GM12872 (cell line): ENCODE results near the gene EPN1.

Experiments
- TF ChIP-seq, protein P1 (sequence below): IDR thresholded peaks from 3 replicates; pipeline ENCODE4 v1.5.1; 2011; ENCODE audit warnings: low read depth, mild to moderate bottlenecking, low read length, moderate library complexity; ENCODE audit not compliant: insufficient read depth

EPN1 gene

DNA sequence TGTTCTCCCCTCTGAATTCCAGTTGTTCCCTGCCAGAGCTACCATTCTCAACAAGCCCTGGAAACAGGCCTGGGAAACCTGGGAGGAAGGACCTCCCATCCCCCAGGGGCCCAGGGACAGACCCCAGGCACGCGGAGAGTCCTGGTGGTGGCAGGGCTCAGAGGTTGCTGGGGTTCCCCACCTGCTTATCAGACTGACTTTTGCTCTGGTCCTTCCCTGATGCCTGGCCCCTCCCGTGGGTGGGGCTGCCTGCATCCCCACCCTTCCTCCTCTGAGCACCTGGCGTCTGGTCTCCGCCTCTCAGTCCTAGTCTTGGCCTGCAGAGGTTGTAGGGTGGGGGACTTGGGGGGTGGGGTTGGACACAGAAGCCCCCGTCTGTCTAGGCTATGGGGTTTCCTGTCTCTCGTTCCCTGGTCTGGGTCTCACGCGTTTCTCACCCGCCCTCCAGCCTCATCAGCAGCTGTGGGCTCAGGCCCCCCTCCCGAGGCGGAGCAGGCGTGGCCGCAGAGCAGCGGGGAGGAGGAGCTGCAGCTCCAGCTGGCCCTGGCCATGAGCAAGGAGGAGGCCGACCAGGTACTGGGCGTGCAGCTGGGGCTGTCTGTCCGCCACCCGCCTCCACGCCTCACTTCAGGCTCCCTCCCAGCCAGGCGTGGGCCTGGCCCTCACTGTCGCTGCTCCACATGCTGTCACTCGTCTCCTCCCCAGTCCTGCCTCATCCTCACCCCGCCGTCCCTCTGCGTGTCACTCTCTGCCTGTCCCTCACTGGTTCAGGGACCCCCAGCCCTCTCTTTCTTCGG is 13.6 kb downstream of the EPN1 start:
- TF ChIP-seq, protein P1, sequence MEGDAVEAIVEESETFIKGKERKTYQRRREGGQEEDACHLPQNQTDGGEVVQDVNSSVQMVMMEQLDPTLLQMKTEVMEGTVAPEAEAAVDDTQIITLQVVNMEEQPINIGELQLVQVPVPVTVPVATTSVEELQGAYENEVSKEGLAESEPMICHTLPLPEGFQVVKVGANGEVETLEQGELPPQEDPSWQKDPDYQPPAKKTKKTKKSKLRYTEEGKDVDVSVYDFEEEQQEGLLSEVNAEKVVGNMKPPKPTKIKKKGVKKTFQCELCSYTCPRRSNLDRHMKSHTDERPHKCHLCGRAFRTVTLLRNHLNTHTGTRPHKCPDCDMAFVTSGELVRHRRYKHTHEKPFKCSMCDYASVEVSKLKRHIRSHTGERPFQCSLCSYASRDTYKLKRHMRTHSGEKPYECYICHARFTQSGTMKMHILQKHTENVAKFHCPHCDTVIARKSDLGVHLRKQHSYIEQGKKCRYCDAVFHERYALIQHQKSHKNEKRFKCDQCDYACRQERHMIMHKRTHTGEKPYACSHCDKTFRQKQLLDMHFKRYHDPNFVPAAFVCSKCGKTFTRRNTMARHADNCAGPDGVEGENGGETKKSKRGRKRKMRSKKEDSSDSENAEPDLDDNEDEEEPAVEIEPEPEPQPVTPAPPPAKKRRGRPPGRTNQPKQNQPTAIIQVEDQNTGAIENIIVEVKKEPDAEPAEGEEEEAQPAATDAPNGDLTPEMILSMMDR = no peak

DNA sequence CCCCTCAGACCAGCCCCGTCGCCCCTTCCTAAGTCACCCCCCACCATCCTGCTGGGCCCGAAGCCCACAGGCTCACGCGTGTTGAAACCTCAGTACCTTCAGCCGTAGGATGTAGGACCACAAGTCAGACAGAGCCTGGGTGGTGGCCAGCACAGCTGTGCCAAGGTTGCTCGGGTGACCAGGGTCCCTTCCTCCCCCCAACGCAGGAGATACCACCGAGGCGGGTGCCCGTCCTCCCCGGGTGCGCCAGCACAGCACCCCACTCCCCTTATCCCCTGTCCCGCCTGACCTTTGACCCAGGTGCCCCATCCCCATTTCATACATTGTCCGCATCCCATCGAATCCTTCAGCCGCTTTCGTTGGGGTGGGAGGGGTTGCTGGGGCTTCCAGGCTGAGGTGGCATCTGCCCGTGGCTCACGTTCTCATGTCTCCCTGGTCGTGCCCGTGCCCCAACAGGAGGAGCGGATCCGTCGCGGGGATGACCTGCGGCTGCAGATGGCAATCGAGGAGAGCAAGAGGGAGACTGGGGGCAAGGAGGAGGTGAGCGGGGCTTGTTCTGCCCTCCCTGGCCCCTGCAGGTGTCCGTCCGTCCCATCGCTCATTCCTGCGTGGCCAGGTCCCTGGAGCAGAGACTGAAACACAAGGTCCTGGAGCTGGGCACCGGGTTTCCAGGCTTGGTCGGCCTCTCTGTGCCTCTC is 14.5 kb downstream of the EPN1 start:
- TF ChIP-seq, protein P1 = no peak

DNA sequence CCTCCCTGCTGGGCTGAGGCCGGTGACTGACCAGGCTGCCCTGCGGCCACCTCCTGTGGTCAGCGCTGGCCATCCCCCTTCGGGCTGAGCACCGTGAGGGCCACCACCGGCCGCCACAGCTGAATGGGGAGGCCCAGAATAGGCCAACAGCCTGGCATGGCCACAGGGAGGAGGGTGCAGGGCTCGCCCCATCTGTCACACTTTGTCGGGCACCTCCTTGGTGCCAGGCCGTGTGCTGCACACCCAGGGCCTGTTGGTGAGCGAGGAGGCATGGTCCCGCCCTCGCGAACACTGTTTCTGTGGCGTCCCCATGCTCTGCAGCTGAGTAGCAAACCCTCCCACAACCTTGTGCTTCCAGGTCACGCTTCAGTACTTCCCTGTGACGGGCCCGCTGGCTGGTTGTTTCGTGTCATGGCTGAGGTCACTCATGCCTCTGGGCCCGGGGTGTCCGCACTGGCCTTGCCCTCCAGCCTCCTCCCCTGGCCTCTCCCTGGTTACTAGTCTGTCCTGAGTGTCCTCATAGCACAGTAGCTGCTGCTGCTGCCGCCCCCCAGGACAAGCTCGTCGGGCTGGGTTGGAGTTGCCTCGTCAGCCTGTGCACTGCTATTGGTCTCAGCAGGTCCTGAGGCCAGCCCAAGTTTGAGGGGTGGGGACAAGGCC is 15.2 kb downstream of the EPN1 start:
- TF ChIP-seq, protein P1 = no peak

DNA sequence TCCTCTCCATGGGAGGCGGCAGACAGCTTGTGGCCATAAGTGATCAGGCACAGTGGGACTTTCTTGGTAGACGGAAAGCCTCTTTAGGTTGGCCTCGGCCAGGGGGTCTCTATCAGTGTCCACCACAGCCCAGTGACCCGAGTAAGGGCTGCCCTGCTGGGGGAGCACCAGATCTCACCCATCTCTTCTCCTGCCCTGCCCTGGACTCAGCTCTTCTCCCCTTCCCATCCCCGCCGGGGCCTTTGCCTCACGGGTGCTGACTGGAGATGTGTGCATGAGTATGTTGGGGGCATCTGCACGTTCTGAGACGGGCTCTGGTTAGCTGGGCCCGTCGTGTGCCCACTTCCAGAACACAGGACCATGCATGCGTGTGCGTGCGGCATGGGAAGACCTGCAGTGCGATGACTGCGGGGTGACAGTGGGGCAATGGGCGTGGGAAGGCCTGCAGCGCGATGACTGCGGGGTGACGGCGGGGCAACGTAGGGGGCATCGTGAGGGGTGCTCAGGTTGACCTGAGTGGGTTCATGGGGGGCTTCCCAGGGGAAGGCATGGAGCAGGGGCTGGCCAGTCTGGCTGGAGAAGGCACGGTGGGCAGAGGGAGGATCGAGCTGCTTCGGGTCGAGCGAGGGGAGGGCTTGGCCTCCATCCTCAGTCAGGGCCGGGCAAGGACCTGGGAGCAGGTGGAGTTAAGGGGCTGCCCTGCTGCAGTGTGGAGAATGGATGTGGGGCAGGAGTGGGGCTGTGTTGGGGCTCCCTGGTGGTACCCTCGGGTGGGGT is 15.9 kb downstream of the EPN1 start:
- TF ChIP-seq, protein P1 = no peak

DNA sequence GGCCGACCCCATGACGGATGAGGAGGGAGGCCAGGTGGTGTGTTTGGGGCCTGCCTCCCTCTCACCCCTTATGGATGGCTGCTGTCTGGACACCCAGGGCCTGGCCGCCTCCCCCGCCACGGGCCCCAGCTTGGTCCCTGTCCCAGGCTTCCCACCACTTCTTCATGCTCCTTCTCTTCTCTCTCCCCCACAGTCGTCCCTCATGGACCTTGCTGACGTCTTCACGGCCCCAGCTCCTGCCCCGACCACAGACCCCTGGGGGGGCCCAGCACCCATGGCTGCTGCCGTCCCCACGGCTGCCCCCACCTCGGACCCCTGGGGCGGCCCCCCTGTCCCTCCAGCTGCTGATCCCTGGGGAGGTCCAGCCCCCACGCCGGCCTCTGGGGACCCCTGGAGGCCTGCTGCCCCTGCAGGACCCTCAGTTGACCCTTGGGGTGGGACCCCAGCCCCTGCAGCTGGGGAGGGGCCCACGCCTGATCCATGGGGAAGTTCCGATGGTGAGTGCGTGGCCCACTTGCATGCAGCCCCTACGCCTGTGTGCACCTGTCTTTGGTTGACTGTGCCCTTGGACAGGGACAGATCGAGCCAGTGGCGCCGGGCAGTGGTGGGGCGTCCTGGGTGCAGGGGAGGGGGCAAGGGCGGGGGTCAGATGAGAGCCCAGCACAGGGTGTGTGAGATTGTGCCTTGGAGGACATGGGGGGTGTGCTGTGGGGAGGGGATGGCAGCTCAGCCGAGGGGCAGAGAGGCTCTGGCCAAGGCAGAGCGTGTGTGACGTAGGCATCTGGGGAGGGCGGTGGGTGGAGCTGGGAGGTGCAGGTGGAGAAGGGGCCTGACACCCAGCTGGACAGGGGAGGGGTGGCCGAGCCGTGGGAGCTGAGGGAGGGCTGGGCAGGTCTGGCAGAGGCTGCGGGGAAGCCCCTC is 16.8 kb downstream of the EPN1 start:
- TF ChIP-seq, protein P1 = no peak

DNA sequence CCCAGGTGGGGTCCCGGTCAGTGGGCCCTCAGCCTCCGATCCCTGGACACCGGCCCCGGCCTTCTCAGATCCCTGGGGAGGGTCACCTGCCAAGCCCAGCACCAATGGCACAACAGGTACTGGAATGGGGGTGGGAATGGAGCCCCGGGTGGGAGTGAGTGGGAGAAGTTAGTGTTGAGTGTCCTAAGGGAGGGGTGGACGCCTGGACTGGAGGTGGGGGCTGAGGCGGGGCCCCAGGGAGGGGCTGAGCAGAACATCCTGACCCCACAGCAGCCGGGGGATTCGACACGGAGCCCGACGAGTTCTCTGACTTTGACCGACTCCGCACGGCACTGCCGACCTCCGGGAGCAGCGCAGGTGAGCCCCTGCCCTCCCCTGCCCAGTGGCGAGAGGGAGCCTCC is 17.7 kb downstream of the EPN1 start:
- TF ChIP-seq, protein P1 = no peak
